GM18868 (cell line): Measurements from ENCODE around the gene SETD5.
A peak's percentile ranks its signal among the peaks of the same experiment; 100 is the strongest.

Experiments
- ATAC-seq: cut with Tn5 transposase; IDR thresholded peaks from one replicate; pipeline ENCODE4 v1.9.1; 2021; ENCODE audit warnings: mild to moderate bottlenecking, moderate library complexity; ENCODE audit not compliant: unreplicated experiment

Gene SETD5

DNA sequence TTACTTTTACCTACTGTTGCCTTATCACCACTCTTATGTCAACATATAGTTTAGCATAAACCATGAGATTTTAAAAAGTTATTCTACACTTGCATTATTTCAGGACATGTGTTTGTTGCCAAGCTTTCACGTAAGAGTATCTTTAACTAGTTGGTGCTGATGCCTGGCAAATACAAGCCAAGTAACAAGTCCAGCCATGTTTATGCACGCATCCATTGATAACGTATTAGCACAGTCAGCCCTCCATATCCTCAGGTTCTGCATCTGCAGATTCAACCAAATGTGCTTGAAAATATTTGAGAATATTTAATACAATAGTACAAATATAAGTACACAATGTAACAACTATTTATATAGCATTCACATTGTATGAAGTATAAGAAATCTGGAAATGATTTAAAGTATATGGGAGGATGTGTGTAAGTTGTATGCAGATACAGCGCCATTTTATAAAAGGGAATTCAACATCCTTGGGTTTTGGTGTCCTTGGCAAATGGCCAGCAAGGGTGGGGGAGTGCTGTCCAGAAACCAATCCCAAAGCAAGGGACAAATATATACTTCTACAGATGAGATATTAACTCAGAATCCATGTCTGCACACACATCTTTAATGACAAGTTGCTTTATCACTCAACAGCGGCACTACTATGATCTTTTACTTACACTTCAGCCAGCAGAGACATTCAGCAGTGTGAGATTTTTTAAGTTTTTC is 8.7 kb upstream of the SETD5 start:
- ATAC-seq = no peak

DNA sequence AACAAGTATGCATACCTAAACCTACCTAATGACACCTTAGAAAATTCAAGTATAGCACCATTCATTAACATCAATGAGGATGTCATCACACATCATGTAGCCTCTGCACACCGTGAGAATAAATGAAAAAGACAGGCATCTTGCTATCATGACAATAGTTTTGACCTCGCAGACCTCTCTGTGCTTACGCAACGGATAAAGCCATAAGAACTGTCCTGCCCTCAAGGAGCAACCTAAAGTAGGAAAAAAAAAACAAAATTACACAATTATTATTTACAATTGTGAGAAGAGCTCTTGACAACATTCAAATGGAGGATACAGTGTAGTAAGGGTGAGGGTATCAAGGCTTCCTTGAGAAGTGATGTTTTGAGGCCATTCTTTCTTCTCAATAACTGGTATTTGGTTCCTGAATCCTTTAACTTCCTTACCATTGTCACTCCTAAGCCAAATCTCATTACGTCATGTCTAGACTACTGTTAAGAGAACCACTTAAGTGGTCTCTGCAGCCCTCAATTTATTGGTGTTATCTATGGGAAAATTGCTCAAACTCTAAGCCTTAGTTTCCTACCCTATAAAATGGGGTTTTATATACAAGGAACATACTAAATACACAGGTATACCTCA is 7.0 kb upstream of the SETD5 start:
- ATAC-seq = no peak

DNA sequence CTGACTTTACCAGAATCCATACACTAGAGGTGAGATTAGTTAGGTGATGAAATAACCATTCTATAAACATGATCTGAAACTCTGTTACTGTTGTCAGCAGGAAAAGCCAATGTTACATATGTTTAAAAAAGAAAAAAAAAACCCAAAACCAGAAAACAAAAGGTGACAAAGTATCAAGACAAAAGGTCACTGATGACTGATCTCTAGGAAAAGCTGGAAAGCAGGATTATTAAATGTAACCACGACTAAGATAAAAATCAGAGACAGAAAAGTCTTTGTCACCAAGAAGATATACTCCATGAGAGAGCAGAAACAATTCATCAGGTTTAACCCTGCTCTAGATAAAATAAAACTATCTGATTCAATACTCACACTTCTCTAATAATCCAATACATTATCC is 5.4 kb upstream of the SETD5 start:
- no peak for ATAC-seq

DNA sequence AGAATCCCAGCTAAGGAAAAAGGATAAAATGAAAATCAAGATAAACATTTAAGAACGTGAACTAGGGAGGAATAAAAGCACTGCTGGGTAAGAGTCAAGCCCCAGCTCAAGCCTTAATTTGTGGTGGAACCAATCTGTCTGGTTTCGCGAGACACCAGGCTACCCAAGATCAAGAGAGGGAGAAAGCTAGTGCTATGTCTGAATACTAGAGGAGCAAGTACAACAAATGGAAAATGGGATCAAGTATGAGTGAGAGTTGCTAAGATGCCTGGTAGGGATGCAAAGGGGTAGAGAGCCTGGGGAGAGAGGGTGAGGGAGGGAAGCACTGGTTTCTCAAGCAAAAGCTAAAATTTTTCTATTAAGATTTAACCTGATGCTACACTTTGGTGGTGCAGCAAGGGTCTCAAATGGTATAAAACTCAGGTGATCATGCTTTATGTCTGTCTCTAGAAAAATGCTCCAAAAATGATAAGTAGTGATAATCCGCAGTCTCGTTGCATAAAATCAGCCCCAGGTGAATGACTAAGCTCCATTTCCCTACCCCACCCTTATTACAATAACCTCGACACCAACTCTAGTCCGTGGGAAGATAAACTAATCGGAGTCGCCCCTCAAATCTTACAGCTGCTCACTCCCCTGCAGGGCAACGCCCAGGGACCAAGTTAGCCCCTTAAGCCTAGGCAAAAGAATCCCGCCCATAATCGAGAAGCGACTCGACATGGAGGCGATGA is 1.7 kb upstream of the SETD5 start:
- no peak for ATAC-seq

DNA sequence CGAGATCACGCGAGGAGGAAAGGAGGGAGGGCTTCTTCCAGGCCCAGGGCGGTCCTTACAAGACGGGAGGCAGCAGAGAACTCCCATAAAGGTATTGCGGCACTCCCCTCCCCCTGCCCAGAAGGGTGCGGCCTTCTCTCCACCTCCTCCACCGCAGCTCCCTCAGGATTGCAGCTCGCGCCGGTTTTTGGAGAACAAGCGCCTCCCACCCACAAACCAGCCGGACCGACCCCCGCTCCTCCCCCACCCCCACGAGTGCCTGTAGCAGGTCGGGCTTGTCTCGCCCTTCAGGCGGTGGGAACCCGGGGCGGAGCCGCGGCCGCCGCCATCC is 1.1 kb upstream of the SETD5 start:
- peak; percentile 32 for ATAC-seq

DNA sequence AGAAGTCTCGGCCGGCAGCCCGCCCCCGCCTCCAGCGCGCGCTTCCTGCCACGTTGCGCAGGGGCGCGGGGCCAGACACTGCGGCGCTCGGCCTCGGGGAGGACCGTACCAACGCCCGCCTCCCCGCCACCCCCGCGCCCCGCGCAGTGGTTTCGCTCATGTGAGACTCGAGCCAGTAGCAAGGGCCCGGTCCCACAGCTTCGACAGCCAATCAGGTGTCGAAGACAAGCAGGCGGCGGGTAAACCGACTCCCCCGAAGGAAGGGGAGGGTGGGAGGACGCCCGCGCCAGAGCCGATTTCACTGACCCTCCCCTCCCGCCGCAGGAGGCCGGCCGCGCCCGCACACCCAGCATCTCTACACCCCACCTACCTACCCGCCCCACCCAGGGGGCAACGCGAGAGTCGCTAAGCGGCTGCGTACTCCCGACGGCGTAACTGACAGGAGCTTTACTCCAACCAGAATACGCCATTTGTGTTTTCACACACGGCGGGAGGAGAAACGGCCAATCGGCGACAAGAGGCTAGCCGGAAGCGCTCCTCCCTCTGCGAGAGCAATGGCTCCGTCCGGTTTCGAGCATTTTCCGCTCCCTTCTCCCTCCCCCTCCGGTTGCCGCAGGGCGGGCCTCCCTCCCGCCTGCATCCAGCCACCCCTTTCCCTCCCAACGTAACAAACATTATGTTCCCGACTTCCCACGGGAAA is 633 bp upstream of the SETD5 start:
- peak; percentile 71 for ATAC-seq

DNA sequence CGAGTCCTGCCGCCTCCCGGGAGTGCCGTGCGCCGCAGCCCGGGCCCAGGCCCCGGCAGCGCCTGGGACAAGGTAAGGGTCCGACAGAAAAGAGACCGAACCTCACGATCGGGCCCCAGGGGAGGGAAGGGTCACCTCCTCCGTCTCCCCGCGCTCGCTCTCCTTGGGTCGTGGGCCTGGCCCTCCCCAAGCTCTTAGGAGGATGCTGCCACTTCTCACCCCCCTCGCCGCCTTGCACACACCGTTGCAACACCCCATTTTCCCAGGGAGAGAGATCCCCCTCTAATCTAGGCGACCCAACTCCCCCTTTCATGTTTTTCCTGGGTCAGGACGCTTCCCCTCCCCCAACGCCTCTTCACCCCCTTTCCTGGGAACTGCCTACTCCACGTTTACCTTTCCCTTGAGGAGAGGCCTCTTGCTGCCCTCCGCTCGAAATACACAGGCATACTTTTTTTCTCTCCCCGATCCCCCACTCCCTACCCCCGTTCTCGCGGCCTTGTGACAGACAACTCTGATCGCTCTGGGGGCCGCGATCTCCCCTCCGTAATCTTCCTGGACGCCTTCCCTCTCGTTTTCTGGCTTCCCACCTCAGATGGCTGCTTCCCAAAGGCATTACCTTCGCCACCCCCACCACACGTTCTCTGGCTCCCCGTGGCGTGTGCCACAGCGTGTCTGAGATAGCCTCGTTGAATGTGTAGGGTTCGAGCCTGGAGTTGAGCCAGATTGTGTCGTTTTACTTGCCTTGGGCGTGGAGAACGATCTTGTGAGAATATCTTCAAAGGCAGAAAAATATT is 688 bp downstream of the SETD5 start:
- ATAC-seq = no peak

DNA sequence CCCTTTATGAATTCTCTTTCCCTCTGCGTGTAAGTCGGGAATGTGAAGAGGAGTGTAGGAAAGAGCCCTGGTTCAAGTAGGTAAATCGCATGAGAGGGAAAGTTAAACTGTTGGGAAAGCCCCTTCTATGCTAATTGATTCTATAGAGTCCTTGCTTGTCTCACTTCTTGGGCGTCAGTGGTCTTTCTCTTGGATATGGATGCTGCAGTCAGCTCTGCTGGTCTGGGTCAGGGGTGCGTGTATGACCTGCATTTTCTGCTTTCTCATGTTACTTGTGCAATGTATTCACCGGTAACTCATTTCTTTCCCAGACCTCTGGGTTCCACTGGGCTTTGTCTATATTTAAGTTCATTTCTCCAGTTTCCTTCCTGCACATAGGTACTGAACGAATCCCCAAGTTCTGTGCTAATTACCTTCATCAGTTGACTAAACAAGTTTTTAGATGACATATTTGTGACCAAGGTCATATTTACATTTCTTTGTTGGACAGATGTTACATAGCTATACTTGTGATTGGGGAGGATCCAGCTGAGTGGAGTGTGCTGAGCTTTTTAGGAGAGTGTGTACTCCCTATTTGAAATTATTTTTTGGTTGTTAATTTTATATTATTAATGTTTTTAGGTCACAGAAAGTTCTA is 1.4 kb downstream of the SETD5 start:
- ATAC-seq = no peak

DNA sequence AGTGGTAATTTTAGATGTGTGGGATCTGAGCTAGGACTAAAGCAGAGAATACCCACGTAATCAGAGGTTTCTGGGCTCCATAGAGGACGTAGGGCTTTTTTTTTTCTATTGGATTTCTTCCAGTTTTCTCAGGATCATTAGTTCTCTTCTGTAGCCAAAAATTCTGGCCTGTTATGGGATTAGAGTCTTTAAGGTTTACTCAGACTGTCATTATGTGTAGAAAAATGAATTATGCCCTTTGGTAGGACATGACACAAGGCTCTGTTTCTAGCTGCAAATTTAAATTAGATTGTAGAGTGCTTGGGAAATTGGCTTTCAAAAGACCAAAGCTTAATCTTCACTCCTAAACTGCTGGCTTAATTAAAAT is 1.9 kb downstream of the SETD5 start:
- ATAC-seq = no peak

DNA sequence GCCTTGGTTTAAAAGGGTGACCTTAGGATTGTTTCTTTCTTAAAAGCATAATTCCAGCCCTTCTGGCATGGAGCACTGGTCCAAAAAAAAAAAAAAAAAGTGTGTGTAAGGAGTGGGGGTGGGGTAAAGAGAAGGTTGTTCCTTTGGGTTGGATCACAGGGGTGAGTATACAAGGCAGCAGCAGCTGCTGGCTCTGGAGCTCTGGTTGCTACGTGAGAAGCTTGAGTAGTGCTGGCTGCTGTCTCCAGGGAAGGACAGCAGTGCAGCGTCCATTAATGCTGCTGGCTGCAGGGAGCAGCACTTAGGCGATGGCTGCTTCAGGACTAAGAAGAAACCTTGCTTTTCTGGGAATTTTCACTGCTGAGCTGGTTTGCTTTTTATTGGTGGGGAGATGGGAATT is 2.3 kb downstream of the SETD5 start:
- ATAC-seq = no peak

DNA sequence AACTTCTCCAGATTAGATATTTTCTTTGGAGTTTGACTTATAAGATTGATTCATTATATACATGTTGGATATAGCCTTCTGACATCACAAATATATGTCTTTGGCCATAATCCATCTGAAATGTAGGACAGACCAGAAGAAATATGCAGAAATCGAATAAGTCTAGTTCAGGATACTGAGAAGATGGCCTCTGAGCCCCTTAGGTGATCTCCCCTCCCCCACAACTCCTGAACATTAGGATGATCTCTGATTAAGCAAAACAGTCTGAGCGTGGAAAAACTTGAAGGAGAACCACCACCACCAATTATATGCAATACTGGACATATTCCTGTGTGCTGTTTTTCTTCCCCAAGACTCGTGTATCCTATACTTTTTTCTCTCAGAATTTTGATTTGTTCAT is 3.2 kb downstream of the SETD5 start:
- ATAC-seq = no peak

DNA sequence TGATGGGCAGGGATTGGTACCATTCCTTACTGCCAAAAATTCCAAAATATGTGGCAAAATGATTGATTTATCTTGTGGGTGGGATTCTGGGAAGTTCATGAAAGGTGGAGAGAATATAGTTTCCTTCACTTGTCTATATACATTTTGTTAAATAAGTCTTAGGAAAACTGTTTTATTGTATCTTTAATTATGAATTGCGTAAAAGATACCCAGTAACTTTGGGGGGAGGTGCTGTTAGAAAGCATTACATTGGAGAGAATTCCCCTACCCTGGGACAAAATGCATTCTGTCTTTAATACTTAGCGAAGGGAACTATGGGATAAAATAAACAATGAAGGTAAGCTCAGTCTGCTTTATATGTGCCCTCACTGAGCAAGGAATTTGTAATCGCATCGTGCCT is 4.6 kb downstream of the SETD5 start:
- no peak for ATAC-seq

DNA sequence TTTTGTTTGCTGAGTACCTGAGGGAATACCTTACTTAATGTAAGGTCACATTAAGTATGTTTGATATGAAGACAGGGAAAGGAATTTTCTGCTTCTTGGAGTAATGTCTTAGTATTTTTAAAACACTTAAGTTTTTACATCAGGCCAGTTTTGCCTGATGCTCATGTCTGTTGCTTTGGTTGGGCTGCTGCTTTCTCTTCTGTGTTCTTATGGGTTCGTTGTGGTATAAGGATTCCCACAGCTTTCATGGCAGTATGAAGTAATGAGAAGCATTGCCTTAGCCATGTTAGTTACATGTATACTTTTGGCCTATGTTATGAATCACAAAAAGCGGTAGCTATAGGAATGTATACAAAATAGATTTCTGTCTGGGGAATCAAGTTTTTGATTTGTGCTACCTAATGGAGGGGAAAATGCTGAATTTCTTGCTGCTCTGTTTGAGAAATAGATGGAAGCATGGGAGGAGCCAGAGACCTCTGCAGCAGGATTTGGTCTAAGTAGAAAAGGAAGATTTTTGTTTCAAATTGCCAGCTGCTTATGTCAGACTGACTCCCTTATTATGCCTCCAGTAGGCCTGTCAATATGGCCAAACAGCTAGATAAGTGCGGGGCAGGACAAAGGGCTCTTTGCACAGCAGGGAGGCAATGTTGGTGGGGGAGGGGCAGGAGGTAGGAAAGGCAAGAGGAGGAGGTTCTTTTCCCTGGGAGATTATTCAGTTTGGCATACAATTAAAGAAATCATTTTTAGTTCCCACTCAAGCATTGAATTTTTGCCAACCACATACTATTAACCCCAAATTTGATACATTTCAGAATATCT is 5.2 kb downstream of the SETD5 start:
- ATAC-seq = no peak

DNA sequence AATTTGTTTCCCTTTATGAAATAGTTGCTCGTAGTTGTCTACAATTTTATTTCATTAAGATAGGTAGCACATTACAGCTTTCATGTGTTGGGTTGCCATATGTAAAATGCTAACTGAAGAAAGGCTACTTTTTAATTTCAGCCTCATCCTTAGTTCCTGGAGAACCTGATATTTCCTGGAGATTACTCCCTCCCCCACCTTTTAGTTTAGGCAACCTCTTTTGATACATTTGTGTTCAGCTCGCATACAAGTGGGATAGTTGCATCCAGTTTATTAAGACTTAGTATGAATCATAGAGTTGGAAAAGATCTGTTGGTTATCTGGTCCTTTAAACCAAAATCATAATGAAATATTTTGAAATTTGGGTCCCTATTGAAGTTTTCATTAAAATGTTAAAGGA is 6.0 kb downstream of the SETD5 start:
- no peak for ATAC-seq

DNA sequence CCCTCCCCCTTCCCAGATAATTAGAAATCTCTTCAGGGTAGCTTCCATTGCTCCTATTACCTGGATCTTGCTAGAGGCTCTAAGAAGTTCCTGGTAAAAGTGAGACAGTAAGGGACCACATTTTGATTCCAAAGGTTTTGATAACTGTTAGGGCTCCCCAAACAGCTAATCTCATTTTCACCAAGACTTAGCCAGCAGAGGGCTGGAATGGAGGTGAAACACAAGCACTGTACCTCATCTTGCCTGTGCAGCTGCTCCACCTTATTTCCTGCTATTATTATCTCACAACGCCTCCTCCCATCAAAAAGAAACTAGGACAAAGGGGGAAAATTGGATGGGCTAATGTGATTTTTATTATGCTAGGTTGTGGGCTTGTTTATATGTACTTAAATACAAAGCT is 7.3 kb downstream of the SETD5 start:
- peak; percentile 45 for ATAC-seq

DNA sequence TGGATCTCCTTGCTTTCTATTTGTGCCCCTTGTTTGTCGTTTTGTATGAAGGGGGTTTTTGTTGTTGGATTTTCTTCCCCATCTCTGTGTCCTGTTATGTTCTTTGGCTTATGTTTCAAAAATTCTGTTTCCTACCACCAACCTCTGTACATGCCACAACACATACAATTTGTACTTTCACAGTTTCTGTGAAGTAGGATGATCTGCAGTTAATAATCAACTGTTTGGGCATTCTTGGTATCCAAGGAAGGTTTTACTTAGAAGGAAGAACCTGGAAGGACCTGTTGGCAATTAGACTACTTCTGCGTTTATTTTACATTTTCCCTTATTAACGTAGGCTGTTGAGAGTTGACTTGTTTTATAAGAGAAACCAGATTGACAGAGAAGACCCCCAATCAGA is 8.3 kb downstream of the SETD5 start:
- ATAC-seq = no peak

DNA sequence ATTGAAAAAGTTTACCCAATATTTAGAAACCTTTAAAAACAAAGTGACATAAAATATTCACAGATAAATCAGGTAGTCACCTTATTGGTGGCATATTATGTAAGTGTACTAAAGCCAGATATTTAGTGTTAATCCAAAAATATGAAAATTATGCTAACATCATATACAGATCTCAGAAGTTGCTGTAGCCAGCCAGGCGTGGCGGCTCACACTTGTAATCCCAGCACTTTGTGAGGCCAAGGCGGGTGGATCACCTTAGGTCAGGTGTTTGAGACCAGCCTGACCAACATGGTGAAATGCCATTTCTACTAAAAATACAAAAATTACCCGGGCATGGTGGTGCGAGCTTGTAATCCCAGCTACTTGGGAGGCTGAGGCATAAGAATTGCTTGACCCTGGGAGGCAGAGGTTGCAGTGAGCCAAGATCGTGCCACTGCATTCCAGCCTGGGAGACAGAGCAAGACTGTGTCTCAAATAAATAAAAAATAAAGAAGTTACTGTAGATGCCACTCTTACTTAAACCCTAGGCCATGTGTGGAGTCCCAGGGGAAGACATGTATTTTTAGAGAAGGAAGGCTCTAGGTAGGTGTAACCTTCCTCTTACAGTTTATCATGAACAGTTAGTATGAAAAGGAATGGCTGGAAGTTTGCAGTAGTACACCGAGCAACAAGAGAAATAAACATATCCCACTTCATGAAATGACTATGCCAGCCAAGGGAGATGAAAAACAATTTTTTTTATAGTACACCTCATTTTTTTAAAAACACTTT is 9.6 kb downstream of the SETD5 start:
- no peak for ATAC-seq

DNA sequence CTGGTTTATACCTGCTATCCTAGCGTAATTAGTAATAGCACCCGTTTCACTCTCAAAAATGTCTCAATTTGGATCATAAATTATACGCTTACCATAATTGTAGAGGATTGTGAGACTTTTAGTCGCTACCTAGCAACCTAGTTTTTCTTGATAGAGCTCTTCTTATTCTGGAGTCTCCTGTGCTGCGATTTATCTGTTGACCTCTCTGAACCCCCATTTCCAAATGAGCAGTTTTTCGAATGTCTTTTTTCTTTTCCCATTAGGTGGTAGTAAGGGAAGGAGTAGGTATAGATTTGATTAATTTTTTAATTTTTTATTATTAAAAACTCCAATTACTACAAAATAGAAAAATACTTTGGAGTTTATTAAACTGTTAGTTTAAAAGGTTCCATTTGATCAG is 10.6 kb downstream of the SETD5 start:
- ATAC-seq = no peak

DNA sequence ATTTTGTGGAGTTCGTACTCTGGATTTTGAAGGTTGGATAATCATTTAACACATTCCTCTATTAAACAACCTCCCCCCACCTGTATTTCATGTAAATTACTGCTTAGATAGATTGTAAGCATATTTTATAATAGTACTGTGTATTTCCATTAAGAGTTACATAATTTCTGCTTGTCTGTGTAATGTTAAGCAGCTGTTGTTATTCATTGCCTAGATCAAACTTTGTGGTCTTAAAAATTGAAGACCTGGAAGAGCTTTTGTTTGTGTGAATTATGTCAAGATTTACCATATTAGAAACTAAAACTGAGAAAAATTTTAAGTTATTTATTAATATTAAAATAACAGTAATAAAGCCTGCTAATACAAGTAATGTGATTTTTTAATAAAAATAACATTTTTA is 11.1 kb downstream of the SETD5 start:
- ATAC-seq = no peak
